H1 (cell line): ENCODE measurements around the gene TRAPPC12. TPM values are rescaled to one million over a fixed set of nuclear protein-coding genes. Genes with fewer than 3 reads are reported as not detected.

Experiments used
- CHD7 ChIP-seq: fragments of 300-600 bp; sonication (generic); IDR thresholded peaks from 2 replicates; pipeline ENCODE4 v1.7.1; 2012; ENCODE audit warnings: low read length, moderate library complexity, mild to moderate bottlenecking, inconsistent platforms; ENCODE audit not compliant: insufficient replicate concordance
- CREB1 ChIP-seq: IDR thresholded peaks from 2 replicates; pipeline ENCODE4 v1.6.1; 2012; ENCODE audit warnings: inconsistent platforms
- POLR2AphosphoS5 ChIP-seq: IDR thresholded peaks from 2 replicates; pipeline ENCODE4 v1.6.1; 2011; ENCODE audit warnings: low read depth, low read length
- TAF1 ChIP-seq: IDR thresholded peaks from 2 replicates; pipeline ENCODE4 v1.6.1; 2011; ENCODE audit warnings: mild to moderate bottlenecking, low read depth, low read length
- polyA plus RNA-seq, 7 experiments: library from polyadenylated mRNA; depleted of rRNA in 3 of 7; stranded (reverse) in 5 of 7; unstranded in 2 of 7; fragments of >200 nt in 5 of 7; fragments of 200-250 nt in 2 of 7; gene quantifications; 1 replicate in 5 of 7; 2 replicates in 1 of 7; 4 replicates in 1 of 7; pipeline versions ENCODE4 v1.2.1 to v1.2.3, GENCODE V29; 2011 to 2013; ENCODE audit warnings: missing spikeins in 2 of 7, mixed read lengths in 2 of 7
- total RNA-seq: library from RNA; stranded (reverse); fragmentation: NEBNext Ultra II Directional; extraction: Animal tissue kit (Norgen Biotek cat#: 25700); gene quantifications from 2 replicates; pipeline ENCODE4 v1.2.1, GENCODE V29; 2021

The TRAPPC12 gene
- total and polyA plus RNA-seq, 2 of the 8 experiments (the other 6 are each of a cell fraction or from before 2014, with no cell fraction given): 35.0 to 67.3 TPM

DNA sequence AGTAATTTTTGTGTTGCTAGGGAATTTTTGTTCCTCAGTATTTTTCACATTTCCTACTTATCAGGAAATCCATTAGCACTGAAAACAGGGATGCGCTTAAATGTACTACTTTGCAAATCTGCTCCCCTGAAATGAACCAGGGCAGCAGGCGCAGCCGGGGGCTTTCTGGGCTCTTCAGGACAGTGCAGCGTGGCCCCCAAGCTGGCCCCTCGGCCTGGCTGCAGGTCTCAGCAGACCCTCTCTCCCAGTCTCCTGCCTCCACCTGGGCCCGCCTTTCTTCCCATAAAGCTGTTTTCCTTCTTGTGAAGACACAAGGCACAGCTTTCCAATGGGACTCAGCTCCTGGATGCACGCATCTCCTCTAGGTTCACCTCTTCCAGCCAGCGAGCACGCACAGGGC, 37.2 kb upstream of the TRAPPC12 start (continued):
- TF ChIP-seq CHD7: no peak
- TF ChIP-seq TAF1: no peak
- TF ChIP-seq POLR2AphosphoS5: no peak
- no peak for TF ChIP-seq CREB1
- TF ChIP-seq, all 59 proteins: peak for 0
